Measurements from ENCODE around the gene CIAO1. TPM values are rescaled to one million over a fixed set of nuclear protein-coding genes. Genes with fewer than 3 reads are reported as not detected.

Gene CIAO1
- total RNA-seq, 4 donors from 2014 or later = 83.2 to 141 (median 122) TPM

GRCh38 chr2:96245609-96246390 lies 20.2 kb upstream of the CIAO1 start:
- TF ChIP-seq CTCF (IDR thresholded peaks at IDR 0.05; ENCODE audit: low read depth) = no peak

- TF ChIP-seq CTCF (IDR thresholded peaks at IDR 0.05; ENCODE audit: low read depth) = no peak
Observed at GRCh38 chr2:96247009-96247408, 19.0 kb upstream of the CIAO1 start.

GRCh38 chr2:96247896-96248295 lies 18.1 kb upstream of the CIAO1 start:
- no peak for TF ChIP-seq CTCF (IDR thresholded peaks at IDR 0.05; ENCODE audit: low read depth)

GRCh38 chr2:96248624-96249023 lies 17.4 kb upstream of the CIAO1 start:
- no peak for TF ChIP-seq CTCF (IDR thresholded peaks at IDR 0.05; ENCODE audit: low read depth)

- no peak for TF ChIP-seq CTCF (IDR thresholded peaks at IDR 0.05; ENCODE audit: low read depth)
Observed at GRCh38 chr2:96249654-96250053, 16.4 kb upstream of the CIAO1 start.

GRCh38 chr2:96250188-96250587 lies 15.8 kb upstream of the CIAO1 start:
- TF ChIP-seq CTCF (IDR thresholded peaks at IDR 0.05; ENCODE audit: low read depth) = no peak

- no peak for TF ChIP-seq CTCF (IDR thresholded peaks at IDR 0.05; ENCODE audit: low read depth)
Observed at GRCh38 chr2:96251721-96252292, 14.2 kb upstream of the CIAO1 start.
